GM13976 (cell line): ENCODE data around the gene TMEM167A.

ENCODE experiments used
- DNase-seq: peaks from one replicate; pipeline ENCODE4 v3.0.0; 2012; ENCODE audit warnings: low spot score
- CTCF ChIP-seq: IDR thresholded peaks from 2 replicates; pipeline ENCODE4 v1.5.1; 2012; ENCODE audit warnings: borderline replicate concordance, mild to moderate bottlenecking; ENCODE audit not compliant: insufficient read depth; ENCODE audit errors: extremely low read depth, missing control alignments, control extremely low read depth
- in situ Hi-C: fragments of 300-500 bp; cut with MboI; formaldehyde crosslinking; loops from one replicate; pipeline ENCODE4 v1.12.0; 2022; ENCODE audit warnings: low sequenced_read_pairs, mixed read lengths, inconsistent platforms; ENCODE audit not compliant: unreplicated experiment

Gene TMEM167A

DNA sequence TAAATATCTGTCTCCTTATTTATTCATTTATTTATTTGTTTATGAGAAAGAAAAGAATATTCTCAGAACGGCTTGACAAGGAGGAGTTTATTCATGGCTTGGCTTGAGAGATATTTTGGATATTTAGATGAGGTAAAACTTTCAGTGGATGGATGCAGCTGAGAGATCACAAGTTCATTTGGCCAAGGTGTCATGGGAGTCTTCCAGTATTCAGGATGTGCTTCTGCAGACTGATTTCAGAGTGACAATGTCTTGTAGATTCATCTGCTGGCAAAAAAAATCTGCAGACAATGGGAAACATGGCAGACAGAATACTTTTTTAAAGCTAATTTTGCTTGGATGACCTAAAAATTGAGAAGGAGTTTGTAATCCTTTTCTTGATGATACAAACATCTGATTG lies 38.6 kb upstream of the TMEM167A start:
- in situ Hi-C loops = no loop called here
- no peak for TF ChIP-seq CTCF
- DNase-seq = no peak

DNA sequence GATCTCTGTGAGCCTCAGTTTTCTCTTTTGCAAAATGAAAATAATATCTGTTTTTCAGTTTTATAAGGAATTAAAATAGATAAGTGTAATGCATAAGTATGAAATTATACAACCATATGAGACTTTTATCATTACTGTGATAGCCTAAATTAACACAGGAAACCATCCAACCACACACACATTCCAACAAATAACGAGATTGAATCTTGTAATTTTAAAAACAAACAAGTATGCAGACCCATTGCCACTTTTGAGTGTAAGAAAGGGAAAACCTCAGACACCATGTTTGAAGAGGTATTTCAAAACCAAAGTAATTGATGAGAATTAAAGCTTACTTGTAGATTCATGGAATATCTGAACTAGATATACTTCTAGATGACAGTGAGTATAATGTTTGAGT lies 32.2 kb upstream of the TMEM167A start:
- no peak for TF ChIP-seq CTCF
- no peak for DNase-seq
- in situ Hi-C loops = no loop called here

DNA sequence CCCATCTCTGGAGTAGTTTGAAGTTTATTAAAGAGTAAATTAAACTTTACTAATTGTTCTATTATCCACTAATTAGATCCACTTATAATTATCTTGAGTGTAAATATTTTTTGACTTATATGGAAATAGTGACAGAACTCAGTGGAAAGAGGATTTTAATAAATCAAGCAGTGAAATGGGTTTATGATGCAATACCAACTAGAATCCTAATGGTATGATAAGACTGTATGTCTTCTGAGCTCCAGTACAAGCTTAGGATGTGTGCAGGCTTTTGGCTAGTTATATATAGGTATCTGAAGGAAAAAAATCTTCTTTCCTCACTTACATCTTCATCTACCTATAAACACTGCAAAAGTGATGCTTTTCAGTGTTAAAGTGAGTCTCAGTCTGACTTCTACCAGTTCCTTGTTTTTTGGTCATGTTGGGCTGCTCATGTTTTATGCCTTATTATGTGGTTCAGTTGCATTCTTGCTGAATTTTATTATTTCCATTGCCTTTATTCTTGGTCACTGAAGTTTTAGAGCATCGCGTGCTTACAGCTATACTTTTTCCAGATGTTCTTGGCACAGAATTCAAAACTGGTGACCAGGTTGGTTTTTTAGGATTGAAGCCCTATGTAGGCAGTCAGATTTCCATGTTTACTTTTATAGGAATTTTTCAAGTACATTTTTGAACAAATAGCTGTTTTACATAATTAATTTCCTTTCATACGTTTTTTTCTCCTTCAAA lies 30.7 kb upstream of the TMEM167A start:
- in situ Hi-C loops = no loop called here
- no peak for DNase-seq
- no peak for TF ChIP-seq CTCF

DNA sequence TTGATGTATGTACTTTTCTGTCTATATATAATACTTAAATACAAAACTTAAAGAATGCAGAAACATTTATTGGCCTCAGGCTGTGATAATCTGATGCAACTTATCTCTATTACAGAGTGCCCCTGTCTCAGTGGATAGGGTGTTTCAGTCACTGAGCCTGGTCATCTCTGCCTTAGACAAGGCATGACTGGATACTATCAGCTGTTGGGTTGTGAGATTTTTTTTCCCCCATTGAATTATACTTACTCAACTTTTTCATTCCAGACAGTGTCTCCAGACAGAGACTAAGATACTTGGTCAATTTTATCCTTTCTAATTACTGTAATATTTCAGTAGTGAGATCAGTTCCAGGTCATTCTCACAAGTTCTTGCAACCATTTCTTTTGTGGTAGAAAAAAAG lies 26.8 kb upstream of the TMEM167A start:
- in situ Hi-C loops = no loop called here
- no peak for DNase-seq
- no peak for TF ChIP-seq CTCF

- in situ Hi-C loops = no loop called here
- TF ChIP-seq CTCF = no peak
- DNase-seq = no peak
Measured at GRCh38 chr5:83102364-83102980, 25.3 kb upstream of the TMEM167A start.

DNA sequence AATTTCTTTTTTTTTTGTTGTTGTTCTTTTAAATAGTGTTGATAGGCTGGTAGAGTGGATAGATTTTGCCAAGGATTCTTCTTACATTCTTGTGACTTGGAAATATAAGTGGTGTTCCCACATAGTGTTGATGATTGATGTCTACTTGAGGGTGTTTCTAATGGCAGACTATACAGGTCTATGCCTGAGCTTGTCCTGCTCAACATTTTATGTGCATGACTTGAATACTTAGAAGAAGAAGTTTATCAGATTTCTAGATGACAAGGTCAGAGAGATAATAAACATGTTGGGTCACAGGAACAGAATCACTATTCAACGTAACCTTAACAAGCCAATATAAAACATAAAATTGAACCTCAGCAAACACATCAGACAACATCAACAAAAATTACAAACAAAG lies 24.3 kb upstream of the TMEM167A start:
- in situ Hi-C loops = no loop called here
- DNase-seq = no peak
- TF ChIP-seq CTCF = no peak

GRCh38 chr5:83099445-83099844 lies 22.3 kb upstream of the TMEM167A start:
- no peak for DNase-seq
- in situ Hi-C loops = no loop called here
- no peak for TF ChIP-seq CTCF
